HFF-Myc (cell line): ENCODE measurements around the gene ANKRD55.

Experiments used
- DNase-seq: peaks from one replicate; pipeline ENCODE4 v3.0.0-alpha.2; 2011; ENCODE audit warnings: low read depth; ENCODE audit errors: extremely low read depth
- H3K4me3 ChIP-seq: replicated peaks from 2 replicates; pipeline ENCODE4 v1.5.1; 2011; ENCODE audit warnings: low read depth, mild to moderate bottlenecking, control low read depth, low read length
- TF ChIP-seq, protein P1 (sequence below): IDR thresholded peaks from 2 replicates; pipeline ENCODE4 v1.5.1; 2012; ENCODE audit warnings: mild to moderate bottlenecking, low read depth, low read length, control low read depth; ENCODE audit errors: missing control alignments

The ANKRD55 gene

DNA sequence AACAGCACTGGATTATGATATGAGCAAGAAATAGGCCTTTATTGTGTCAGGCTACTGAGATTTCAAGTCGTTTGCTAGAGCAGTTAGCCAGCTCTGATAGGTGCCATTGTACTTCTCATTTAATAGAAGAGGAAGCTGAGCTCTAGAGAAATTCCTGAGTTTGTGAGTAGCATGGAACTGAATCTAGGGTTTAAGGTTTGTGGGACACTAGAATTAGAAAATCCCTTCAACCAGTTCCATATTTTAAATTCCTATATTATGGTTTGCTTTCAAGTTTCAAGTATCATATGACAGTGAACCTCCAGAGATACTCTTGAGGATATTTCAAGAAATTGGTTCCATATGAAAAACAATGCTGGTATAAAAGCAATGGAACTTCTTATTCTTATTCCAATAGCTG, 87.6 kb downstream of the ANKRD55 start:
- H3K4me3 ChIP-seq, result no peak overlapping the region
- no peak for DNase-seq
- TF ChIP-seq, protein P1, sequence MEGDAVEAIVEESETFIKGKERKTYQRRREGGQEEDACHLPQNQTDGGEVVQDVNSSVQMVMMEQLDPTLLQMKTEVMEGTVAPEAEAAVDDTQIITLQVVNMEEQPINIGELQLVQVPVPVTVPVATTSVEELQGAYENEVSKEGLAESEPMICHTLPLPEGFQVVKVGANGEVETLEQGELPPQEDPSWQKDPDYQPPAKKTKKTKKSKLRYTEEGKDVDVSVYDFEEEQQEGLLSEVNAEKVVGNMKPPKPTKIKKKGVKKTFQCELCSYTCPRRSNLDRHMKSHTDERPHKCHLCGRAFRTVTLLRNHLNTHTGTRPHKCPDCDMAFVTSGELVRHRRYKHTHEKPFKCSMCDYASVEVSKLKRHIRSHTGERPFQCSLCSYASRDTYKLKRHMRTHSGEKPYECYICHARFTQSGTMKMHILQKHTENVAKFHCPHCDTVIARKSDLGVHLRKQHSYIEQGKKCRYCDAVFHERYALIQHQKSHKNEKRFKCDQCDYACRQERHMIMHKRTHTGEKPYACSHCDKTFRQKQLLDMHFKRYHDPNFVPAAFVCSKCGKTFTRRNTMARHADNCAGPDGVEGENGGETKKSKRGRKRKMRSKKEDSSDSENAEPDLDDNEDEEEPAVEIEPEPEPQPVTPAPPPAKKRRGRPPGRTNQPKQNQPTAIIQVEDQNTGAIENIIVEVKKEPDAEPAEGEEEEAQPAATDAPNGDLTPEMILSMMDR, result no peak

DNA sequence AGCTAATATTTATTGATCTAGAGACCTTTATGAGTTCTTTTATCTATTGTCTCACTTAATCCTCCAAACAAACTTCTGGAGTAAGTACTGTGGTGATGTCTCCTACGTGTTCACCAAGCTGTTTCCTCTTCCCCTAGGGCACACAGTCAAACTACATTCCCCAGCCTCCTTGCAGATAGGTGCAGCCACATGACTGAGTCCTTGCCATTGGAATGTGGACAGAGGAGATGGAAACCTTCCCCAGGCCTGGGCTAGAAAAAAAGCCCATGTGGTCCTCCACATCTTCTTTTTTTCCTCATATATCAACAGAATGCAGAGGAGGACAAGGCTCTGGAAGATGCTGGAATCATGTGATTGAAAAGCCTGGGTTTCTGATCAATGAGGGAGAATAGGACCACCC, 88.0 kb downstream of the ANKRD55 start:
- H3K4me3 ChIP-seq, result no peak overlapping the region
- TF ChIP-seq, protein P1, result no peak
- DNase-seq, result no peak

DNA sequence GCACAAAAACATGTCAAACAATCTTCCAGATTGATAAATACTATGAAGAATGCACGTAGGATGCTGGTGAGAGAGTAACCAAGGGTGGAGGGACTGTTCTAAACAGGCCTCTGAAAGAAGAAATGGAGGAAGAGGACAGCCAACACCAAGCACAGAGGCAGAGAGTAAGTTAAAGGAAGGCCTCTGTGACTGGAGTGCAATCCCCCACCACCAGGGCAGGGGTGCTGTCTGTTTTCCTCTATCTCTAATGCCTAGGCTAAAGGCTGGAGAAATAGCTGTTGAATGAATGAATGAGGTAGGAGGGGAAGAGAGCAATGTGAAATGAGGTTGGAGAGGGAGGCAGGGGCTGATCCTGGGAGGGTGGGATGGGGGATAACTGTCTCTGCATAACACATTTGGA, 88.9 kb downstream of the ANKRD55 start:
- no peak overlapping the region for H3K4me3 ChIP-seq
- TF ChIP-seq, protein P1, result no peak
- no peak for DNase-seq

DNA sequence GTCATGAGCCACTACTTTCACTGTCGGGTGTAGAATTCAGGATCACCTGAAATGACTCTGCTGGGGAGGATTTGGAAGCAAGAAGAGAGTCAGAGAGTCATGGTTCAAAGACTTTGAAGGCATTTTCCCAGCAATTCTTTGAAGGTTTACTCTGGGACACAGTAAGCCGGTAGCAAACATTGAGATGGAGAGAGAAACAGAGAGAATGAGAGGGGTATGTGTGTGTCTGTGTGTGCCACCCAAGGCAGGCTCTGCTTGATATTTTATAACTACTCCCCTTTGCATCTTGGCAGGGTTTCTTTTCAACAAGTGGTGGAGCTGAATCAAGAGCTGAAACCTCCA, 89.8 kb downstream of the ANKRD55 start:
- TF ChIP-seq, protein P1, result no peak
- no peak overlapping the region for H3K4me3 ChIP-seq

DNA sequence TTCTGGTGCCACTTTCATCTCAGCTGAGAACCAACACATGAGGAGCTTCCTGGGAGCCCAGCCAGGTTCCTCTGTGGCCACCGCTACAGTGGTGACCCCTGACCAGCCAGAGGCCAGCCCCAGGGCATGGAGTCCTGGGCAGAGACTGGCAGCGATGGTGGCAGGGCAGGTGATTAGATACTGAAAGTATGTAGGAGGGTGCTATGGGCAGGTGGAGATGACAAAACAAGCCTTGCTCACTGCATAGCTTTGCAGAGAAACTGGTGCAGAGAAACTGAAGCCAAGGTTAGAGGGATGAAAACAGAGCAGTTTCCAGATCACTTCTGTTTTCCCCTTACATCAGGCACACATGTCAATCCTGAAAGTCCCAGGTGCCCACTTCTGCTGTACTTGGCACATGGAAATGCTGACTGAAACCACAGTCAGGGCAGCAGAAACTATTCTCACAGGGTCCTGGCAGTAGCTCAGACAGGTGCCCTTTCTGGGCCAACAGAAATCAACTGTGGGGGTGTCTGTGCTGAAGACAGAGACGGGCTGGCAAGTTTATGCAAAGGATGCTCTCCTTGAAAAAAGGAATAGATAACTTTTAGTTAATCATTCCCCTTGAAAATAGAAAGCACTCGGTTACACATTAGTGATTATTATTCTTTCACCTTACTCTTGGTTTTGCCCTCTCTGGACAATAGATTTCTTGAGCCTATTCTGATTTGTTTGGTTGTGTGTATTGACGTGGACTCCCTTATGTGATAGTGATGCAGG, 90.3 kb downstream of the ANKRD55 start:
- no peak for DNase-seq
- no peak overlapping the region for H3K4me3 ChIP-seq
- TF ChIP-seq, protein P1, result no peak

More for the DNA sequence above, 89.8 kb downstream of the ANKRD55 start:
- DNase-seq, result no peak

DNA sequence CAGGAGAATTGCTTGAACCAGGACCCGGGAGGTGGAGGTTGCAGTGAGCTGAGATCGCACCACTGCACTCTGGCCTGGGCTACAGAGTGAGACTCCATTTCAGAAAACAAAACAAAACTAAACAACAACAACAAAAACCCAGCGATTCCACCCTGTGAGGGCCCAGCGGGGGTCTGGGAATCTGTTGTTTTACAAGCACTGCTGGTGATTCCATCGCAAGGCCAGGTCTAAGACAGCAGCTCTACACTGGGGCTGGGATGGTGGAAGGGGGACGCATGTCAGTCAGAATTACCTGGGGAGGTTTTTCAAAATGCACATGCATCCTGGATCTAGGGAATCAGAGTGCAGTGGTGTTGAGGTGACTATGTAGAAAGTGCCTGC, 90.9 kb downstream of the ANKRD55 start:
- H3K4me3 ChIP-seq, result no peak overlapping the region
- TF ChIP-seq, protein P1, result no peak
- no peak for DNase-seq

DNA sequence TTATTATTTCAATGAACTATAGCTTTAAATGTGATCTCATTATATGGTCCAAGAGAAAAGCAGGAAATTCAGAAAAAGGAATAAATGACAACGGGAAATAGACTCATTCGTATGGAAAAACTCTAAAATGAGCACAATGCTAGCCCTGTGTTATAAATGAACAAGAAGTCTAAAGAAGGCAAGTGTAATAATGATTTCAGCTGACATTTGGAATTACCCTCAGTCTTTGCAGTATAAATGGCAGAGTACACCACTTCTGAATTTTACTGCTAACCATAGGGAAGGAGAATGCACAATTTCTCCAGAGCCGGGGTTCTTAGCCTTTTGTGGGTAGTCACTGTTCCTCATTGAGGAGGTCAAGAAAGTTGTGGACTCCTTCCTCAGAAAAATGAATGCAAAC, 93.1 kb downstream of the ANKRD55 start:
- TF ChIP-seq, protein P1, result no peak
- no peak overlapping the region for H3K4me3 ChIP-seq
- no peak for DNase-seq
